ENCODE measurements around the gene GALNT18. TPM values are rescaled to one million over a fixed set of nuclear protein-coding genes. Genes with fewer than 3 reads are reported as not detected.

GALNT18 gene
- total and polyA plus RNA-seq, 2 of the 4 experiments (the other 2 are of a cell fraction), result 9.5 to 11.3 TPM

DNA sequence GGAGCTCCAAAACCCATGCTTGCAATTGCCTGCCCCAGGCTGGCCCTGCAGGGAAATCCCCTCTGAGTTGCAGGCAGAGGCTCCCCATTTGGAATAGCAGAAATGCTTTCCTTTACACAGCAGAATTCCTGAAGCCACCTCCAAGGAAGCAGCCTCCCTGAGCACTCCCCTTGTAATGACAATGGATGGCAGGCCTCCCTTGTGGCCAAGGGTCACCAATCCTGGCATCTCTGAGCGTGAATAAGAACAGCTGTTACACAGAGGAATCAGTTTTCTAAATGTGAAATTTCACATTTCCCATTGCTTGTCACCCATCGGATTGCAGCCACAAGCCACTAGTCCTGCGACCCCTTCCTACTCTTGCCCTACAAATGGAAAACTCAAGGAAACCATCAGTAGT, 107.6 kb downstream of the GALNT18 start:
- no peak overlapping the region for H4K5ac ChIP-seq (ENCODE audit: low read depth, low read length)
- no CpG with 5 or more reads among the region's 3 CpGs for WGBS, 2 experiments (ENCODE audit: extremely low coverage in 2 of 2, insufficient read length in 1 of 2)
- H3K27me3 ChIP-seq (ENCODE audit: control insufficient read depth, insufficient read depth, low read length), result no peaks in the 10 kb centered on the region; the same call in 1 of the 2 replicates
- no peak overlapping the region for H2AK5ac ChIP-seq (ENCODE audit: low read depth, low read length)
- H3K4me3 ChIP-seq (ENCODE audit: insufficient read depth, low read depth, low read length), result no peak overlapping the region
- no peaks in the 10 kb centered on the region for H3K79me1 ChIP-seq (ENCODE audit: low read depth in 1 of 2, low read length in 2 of 2)
- H3K9ac ChIP-seq (ENCODE audit: low read depth, low read length), result no peak overlapping the region
- H2AFZ ChIP-seq (replicated peaks; ENCODE audit: low read length, poor library complexity), result no peak overlapping the region
- no peak overlapping the region for H4K8ac ChIP-seq (ENCODE audit: low read depth in 2 of 2, low read length in 2 of 2)
- H2BK120ac ChIP-seq (ENCODE audit: low read depth, low read length), result no peak overlapping the region
- H3K36me3 ChIP-seq (ENCODE audit: control insufficient read depth, insufficient read depth, low read length), result no peaks in the 10 kb centered on the region
- no TSS peak for BruUV-seq (replicated peaks)
- intact Hi-C loops (cut with micrococcal nuclease), result no loop called here
- no peak overlapping the region for H2BK15ac ChIP-seq (ENCODE audit: low read depth, low read length)
- no peak overlapping the region for H3K4ac ChIP-seq (ENCODE audit: low read depth, low read length)
- no peak overlapping the region for H3K23ac ChIP-seq (ENCODE audit: low read depth, low read length)
- dilution Hi-C loops (cut with HindIII; ENCODE audit: low sequenced_read_pairs, unreplicated experiment), result no loop called here
- H3K56ac ChIP-seq (ENCODE audit: extremely low read depth, insufficient read depth, low read length), result no peak overlapping the region
- H3K9me1 ChIP-seq (ENCODE audit: insufficient read depth, low read length), result no peaks in the 10 kb centered on the region; the same call in 1 of the 2 replicates
- H2BK5ac ChIP-seq (ENCODE audit: low read depth, low read length, poor library complexity, severe bottlenecking), result no peak overlapping the region
- no peaks in the 10 kb centered on the region for H3K9me3 ChIP-seq (ENCODE audit: control insufficient read depth, insufficient read depth, low read length)
- ATAC-seq (ENCODE audit: low read depth), result peak; percentile 40
- no peaks in the 10 kb centered on the region for H4K20me1 ChIP-seq (ENCODE audit: insufficient read depth, low read length)
- ChIA-PET CTCF (no interaction called here), POLR2A (ENCODE audit: unreplicated experiment) (no interaction called here)
- no peak for DNase-seq
- no peak overlapping the region for H2BK20ac ChIP-seq (ENCODE audit: low read depth, low read length)
- in situ Hi-C loops (cut with MboI; ENCODE audit: low sequenced_read_pairs), result no loop called here
- H3K14ac ChIP-seq (replicated peaks; ENCODE audit: low read depth, low read length), result no peak overlapping the region
- H4K91ac ChIP-seq (ENCODE audit: insufficient read depth, low read depth, low read length), result no peak overlapping the region
- no peak overlapping the region for H2AK9ac ChIP-seq (replicated peaks; ENCODE audit: low read depth, low read length, poor library complexity)
- no peaks in the 10 kb centered on the region for H3K4me1 ChIP-seq (ENCODE audit: control insufficient read depth, insufficient read depth, low read length)
- H3K27ac ChIP-seq (ENCODE audit: insufficient read depth, low read length), result no peak overlapping the region
- TF ChIP-seq CEBPB (IDR thresholded peaks at IDR 0.05; ENCODE audit: low read depth, low read length) (no peak), NFE2L2 (IDR thresholded peaks at IDR 0.05; ENCODE audit: low read depth, low read length) (no peak), MAZ (IDR thresholded peaks at IDR 0.05; ENCODE audit: borderline replicate concordance, low read depth, low read length) (no peak)
- H3K18ac ChIP-seq (ENCODE audit: low read depth, low read length), result no peak overlapping the region
- H3K4me2 ChIP-seq (ENCODE audit: low read depth, low read length), result no peak overlapping the region

Data from IMR-90 (cell line).